LNCAP (cell line): Measurements from ENCODE around the gene STEAP1.

Source experiments
- CTCF ChIP-seq: fragments of 450-650 bp; IDR thresholded peaks from 2 replicates; pipeline ENCODE4 v1.5.1; 2017; ENCODE audit warnings: mild to moderate bottlenecking

STEAP1 gene

GRCh38 chr7:90210475-90210874, 56.2 kb downstream of the STEAP1 start:
- no peak for TF ChIP-seq CTCF

- TF ChIP-seq CTCF: no peak
Observed at GRCh38 chr7:90210981-90211380, 56.7 kb downstream of the STEAP1 start.

- TF ChIP-seq CTCF: peak; percentile 53; the same call in 1 of the 2 replicates
Observed at GRCh38 chr7:90211391-90212148, 57.3 kb downstream of the STEAP1 start, which contains the start of gene STEAP2. Gene STEAP2, plus strand, starts transcription at chr7:90211740. Its CDS starts 13,343 bp downstream, at chr7:90225083.

GRCh38 chr7:90212149-90212495, 57.9 kb downstream of the STEAP1 start:
- no peak for TF ChIP-seq CTCF

- TF ChIP-seq CTCF: no peak
Observed at GRCh38 chr7:90213521-90213920, 59.3 kb downstream of the STEAP1 start.
